Heart left ventricle (tissue), 13 donors: ENCODE results near the gene C5orf15.

Source experiments
- CTCF ChIP-seq, 12 donors: fragments of 200-600 bp; sonication (generic) in 4 of 12; IDR thresholded peaks; one replicate each; pipeline versions ENCODE4 v1.5.0 to v1.8.0; 2018 to 2022; ENCODE audit warnings: antibody characterized with exemption in 12 of 12, mild to moderate bottlenecking in 5 of 12
- POLR2A ChIP-seq, 2 donors: fragments of 450-650 bp; IDR thresholded peaks; one replicate each; pipeline ENCODE4 v1.6.1; 2017; ENCODE audit warnings: antibody characterized with exemption in 2 of 2, mild to moderate bottlenecking in 2 of 2, moderate library complexity in 2 of 2
- donor health status: ischemic (EF 13 %, LVEDD 7.1; RV severe dilation, severe dysfunction).
- donor health status: DM: no; HTN: yes; CAD: no.
- donor health status: DM: no; HTN: no; CAD: no.
- donor health status: ischemic (EF 25% LVEDD 6.9; RV normal size, moderate dysfunction).
- donor health status: ischemic (EF 25% LVEDD 5.7; RV mildly dilated, moderate dysfunction).
- donor health status: ischemic (EF 35%, LVEDD 5.7; RV mildly dilated, moderate dysfunction).
- donor health status: nonischemic (EF 11% LVEDD 7.7; RV severe dilation, severe dysfunction).
- donor health status: DM: yes; HTN: yes; CAD: no.
- donor health status: PGD.
- donor health status: ischemic (EF 29% LVEDD 5.4; RV normal size, mild dysfunction).
- donor health status: nonischemic (EF 23%, LVEDD 6.1; RV moderate dilation, normal function).

GRCh38 chr5:133994297-133994989, 26.0 kb upstream of the C5orf15 start:
- TF ChIP-seq CTCF (IDR thresholded peaks at IDR 0.05) (no peak), POLR2A (IDR thresholded peaks at IDR 0.05) (no peak)
